GM18519 (cell line): Measurements from ENCODE around the gene CCNY.

Experiments used
- ATAC-seq: cut with Tn5 transposase; IDR thresholded peaks from one replicate; pipeline ENCODE4 v1.9.1; 2021; ENCODE audit warnings: mild to moderate bottlenecking, moderate library complexity; ENCODE audit not compliant: unreplicated experiment, low FRiP score

The CCNY gene

DNA sequence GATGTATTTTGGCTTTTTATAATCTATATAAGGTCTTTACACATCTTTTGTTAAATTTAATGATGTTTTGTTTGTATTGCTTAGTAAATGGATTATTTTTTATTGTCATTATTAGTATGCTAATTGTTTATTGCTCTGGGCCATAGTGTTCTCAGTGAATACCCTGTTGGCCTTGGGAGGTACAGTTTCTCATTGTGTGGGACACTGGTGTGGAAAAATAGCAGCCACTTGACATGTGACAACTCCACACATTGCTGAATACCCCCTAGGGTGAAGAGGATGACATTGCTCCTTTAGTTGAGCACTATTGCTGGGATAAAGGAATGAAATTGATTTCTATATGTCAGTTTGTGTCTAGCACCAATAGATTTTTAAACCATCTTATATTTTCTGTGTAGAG lies 130.9 kb downstream of the CCNY start:
- no peak for ATAC-seq

DNA sequence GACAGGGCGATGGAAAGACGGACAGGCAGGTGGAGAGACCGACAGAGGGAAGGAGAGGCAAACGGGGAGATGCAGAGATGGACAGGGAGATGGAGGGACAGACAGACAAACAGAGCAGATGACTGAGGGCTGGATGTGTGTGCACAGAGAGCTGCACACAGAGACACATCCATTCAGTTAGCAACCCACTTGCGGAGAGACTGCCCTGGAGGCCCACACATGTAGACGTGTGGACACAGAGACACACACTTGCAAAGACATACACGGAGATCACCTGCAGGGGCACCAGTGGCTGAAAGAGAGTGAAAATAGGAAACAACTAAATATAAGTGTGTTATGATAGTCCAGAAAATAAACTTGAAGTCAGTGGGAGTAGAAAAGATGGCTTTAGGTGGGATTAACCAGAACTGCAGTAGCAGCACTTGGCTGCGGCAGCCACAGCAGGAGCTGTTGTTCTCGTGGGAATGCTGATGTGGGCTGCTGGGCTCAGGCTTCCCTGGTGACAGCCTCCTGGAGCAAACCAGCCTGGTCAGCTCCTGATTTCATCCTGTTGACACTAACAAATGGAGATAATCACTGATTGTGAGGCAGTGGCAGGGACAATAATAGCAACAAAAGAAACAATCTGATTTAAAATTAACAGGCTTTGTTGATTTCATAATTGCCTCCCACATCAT lies 134.1 kb downstream of the CCNY start:
- no peak for ATAC-seq

DNA sequence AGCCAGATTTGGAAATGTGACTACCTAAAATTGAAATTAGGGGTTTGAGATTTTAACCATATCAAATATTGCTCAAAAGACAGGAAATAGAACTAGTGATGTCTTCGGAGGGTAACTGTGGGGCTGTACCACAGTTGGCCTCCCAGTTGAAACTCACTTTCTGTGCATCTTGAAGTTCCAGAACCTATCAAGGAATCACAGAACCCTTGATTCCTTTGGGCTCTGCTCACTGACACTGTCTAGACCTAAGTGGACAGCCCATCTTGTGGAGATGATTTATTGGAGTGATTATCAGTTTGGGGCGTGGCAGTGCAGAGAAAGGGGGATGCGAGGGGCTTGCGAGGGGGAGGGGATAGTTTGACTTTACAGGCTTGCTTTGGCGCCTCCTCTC lies 134.6 kb downstream of the CCNY start:
- no peak for ATAC-seq

DNA sequence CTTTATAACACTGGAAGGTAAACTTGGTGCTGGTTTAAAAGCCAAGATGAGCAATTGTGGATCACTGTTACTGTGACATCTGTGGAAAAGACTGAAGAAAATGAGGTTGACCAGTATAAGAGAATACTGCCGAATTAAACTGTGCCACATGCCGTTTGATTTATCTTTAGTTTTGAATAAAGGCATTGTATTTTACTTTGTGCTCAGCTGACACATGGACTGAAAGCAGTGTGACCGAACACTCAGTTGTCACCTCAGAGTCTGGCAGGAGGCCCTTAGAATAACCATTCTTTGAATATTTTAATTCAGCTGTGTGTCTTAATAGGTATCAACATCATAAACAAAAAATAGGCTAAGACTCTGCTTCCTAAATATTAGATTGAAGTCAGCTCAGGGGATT lies 135.1 kb downstream of the CCNY start:
- no peak for ATAC-seq

DNA sequence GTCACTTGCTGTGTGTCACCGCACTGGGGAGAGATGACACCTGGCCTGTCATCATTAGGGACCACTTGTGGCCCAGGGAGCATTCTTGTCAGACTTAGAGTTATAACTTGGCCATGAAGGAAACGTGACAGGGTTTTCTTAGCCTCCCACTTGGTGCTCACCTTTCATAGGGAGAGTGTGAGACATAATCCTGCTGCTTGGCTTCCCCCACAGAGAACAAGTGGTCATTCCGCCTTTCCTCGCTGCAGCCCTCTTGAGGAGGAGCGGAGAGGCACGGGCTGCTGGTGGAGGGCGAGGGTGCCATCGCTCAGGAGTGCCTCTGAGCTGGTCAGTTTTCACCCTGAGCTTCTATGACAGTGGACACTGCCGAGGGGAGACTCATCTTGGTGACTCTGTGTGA lies 143.8 kb downstream of the CCNY start:
- no peak for ATAC-seq

DNA sequence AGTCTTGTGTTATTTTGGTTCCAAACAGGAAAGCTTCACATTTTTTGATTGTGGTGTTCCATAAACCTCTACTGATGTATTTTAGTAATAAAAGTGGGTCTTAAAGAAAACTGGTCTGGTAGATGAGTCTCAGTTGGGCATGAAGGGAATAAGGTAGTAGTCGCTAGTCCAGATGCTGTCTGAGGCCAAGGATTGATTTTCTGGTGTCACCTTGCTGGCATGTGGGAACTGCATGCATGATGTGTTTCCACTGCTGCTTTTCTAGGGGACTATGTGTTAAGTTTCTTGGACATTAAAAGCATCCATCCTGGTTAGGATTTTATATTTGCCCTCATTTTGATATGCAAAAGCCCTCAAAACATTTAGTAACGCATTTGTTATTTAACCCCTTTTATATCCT lies 145.1 kb downstream of the CCNY start:
- no peak for ATAC-seq

DNA sequence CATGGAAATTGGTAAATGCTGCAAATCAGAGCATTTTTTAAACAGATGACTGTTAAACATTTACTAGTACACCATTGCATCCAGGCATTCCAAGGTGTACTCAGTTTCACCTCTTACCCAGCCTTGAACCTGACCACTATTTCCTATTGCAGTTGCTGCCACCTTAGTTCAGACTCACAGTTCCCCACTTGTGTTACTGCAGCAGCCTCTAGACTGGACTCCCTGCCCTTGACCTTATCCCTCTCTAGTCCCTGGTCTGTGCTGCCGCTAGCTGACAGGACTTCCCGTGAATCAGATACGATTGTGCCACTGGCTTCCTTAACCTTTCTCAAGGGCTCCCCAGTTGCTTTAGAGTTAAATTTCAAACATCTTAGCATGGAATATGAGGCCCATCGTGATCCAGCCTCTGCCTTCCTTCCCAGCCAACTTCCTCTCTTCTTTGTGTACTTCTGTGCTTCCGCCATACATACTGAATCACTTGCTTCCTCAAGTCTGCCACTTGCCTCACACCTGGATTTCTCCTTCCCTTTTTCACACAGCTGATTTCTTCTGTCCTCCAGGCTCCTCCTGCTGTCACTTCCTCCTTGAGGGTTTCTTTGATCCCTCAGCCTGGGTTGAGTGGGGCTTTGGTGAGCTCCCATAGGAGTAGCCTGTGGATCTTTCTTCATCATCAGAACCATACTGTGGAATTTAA lies 150.1 kb downstream of the CCNY start:
- ATAC-seq: no peak

DNA sequence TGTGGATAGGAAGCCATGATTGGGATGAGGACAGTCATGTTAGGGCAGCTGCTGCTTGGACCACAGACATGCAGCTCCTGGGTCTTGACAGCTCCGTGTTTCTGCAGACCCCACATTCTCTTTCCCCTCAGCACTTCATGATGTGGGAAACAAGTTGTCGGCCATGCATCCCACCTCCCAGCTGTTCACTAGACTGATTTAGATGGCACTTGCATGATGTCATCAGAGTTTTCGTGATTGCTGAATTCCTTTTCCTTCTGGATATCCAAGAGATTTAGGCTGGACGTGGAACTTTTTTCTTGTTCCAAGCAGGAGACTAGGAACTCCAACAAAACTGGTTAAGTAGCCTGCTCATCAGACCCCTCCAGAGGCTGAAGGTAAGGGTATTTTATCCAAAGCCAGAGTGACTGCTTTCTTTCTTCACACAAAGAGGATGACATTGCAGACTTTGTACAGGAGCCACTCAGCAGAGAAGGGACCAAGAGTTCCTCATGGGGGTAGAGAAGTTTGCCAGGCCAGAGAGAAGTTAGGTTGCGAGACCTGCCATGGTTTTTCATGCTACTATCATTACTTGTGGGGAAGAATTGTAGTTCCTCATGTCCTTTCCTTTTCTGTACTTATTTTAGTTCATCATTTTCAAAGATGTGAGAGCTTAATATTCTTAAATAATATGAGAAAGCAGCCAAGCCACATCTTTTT lies 151.2 kb downstream of the CCNY start:
- no peak for ATAC-seq

DNA sequence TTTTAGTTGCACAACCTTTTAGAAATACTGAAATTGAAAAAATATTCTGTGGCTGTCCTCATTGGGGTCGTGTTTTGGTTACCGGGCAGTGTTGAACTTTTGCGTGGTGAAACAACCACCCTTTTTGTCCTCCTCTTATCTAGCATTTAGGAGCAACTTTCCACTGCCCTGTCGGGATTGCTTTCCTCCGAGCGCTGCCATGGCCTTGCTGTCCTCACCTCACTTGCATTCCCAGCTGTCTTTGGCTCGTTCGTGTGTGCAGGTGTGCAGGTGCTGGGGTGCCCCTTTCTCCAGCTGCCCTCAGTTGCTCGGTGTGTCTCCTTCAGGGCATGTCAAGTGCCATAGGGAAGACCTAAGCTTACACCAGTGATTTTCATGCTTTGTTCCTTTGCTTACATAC lies 151.9 kb downstream of the CCNY start:
- no peak for ATAC-seq

DNA sequence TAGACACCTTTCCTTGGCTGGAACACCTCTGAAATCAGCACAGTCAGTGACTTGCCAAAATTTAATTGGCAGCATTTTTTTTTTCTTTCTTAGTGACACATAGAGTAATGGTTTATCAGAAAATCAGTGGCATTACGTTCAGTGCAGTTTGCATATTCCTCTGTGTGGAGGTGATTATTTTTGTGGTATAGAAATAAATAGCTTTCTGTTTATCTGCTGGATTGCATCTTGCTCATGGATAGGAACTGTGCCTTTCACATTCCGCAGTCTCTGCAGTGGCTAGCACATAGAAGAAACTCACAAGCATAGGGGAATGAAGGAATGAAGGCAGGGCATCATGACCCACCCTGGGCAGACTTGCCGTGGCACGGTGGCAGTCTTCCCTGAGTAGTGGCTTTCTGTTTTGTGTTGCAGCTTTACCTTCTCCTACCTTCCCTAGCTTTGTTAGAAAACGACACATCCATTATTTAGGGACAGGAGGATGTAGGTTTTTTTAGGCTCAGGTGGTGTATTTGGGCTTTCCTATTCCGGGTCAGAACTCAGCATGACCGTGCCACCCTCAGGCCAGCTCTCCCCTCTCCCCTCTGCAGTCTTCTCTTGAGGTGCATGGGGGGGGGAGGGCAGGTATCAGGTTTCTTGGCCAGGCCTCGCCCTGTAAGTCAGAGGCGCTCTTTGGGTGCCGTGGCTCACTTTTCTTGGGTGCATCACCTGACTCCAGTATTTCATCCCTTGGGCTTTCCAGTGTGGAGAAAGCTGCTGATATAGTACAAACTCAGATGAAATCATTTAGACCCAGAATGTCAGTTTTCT lies 156.3 kb downstream of the CCNY start:
- no peak for ATAC-seq

DNA sequence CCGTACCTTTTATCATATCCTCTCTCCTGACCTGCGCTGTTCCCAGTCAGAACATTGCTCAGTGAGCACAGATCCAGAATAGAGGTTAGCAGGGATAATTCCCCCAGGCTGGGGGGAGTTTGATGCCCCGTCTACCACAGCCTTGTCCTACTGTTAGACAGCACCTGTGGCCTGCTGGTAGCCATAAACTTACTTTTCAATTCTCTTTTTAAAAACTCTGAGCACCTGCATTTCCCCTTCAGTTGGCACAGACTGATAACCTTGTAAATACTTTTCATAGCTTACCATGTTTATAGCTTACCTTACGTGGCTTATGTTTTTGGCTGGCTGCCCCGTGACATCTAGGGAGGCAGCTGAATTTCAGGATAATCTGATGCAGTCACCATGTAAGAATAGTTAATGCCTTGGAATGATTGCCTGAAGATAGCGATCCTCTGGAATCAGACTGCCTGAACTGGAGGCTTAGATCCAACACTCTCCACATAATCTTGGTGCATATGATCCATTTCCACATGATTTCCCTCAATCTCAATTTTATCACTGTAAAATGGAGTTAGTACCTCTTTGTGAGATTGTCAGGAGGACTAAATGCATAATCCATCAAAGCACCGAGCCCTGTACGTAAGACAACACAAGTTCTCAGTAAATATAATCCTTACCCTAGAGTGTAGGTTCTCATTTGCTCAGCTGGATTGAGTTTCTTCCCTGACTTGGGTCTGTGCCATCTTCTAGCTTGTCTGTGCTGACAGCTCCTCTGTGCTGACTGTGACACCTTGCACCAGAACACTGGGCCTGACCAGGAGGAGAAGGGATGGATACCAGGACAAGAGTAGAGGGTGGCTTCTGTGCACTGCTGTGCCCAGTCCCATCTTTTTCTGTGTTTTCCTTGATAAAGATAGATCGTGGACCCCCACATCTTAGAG lies 157.1 kb downstream of the CCNY start:
- no peak for ATAC-seq

DNA sequence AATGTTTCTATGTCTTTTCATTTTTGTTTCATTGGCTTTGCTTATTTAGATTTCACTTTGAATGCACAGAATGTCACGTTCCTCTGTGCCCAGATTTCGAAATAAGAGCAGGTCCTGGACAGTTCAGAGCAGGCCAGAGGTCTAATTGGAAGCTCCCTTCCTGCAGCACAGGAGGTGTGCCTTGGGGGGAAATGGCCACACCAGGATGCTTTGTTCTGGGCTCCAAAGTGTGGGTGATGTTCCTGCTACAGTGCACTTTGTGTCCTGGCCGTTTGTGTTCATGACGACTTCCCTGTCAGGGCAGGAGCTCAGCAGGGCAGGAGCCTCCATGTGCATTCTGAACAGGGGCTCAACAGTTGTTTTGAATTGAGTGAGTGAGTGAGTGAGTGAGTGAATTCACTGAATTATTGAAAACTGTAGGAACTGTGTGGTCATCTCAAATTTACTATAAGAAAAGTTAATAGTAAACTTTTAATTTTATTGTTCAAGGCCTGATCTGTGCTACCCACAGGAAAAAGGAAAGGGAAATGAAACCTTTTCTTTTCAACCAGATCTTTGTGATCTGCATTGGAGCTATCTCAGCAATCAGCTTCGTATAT lies 159.3 kb downstream of the CCNY start:
- ATAC-seq: no peak

DNA sequence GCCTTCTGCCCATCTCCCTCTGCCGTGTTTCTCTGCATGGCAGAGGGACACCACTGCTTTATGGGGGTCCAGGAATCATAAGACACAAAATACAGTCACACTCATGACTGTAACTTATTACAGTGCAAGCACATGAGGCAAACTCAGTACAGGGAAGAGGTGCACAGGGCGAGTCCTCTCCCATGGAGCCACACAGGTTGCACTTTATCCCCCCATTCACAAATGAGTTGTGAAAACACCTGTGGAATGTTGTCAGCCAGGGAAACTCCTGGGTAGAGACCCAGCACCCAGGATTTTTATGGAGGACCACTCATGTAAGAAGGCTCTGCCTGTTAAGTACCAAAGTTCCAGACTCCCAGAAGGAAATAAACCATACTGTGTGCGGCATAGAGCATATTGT lies 161.6 kb downstream of the CCNY start:
- ATAC-seq: no peak

DNA sequence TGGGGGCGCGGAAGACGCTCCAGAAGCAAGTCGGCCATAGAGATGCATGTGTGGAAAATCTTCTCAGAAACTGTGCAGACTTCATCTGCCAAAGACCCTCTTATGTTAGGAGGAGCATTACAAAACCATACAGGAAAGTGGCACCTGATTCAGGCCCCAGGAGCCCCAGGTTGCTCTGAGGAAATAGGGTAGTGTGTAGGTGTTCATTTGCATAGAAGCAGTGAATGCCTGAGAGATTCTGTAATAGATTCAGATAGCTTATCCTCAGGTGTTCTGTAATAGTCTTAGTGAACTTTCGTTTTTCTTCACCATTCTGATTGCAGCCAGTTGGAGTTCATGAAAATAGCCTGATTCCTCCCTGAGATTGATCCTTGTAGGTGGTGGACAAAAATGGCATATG lies 162.4 kb downstream of the CCNY start:
- ATAC-seq: peak; percentile 93

DNA sequence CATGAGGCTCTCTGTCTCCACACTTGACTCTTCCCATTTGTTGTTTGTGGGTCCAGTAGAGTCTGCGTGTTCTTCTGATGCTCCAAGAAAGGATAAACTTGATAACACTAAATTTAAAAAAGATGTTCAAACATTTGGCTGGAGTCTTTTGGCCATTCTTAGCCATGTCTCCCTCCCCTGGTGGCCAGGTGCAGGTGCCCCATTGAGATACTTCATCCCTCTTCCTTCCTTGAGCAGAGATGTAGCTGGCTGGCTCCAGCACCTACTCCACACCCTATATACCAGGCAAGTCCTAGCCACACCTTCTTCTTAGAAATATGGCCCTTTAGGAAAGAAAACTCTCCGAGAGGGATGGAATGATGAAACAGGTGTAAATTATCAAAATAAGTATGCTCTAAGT lies 165.6 kb downstream of the CCNY start:
- no peak for ATAC-seq

DNA sequence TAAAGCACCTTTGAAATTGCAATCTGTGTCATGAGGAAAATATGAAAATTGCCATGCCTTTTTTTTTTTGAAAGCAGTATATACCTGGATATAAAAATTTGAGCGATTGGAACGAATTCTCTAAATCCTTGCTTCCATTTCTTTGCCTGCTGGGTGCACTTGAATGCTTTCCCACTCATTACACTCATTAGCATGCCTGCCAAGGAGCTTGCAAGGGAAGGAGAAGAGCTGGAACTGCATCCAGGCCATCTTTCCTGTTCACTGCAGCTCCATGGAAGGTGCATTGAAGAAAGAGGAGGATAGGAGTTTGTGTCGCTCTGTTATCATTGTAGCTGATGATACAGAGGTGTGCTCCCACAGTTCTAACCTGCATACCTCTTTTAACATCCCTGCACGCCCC lies 166.4 kb downstream of the CCNY start:
- no peak for ATAC-seq

DNA sequence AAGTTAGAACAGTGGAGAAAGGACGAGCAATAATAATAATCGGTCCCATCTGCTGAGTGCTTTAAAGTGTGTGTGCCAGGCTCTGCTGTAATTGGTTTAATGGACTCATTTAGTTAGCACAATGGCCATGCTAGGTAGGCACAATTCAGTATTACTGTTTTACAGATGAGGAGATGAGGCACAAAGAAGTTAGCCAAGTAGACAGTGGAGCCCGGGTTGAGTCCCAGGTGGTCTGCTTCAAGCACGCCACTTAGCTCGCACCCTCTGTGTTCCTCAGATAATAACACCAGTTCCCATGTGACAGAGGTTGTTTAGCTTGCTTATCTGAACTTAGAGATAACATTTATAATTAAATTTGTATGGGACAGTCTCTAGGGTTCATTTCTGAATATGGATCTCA lies 167.3 kb downstream of the CCNY start:
- no peak for ATAC-seq

DNA sequence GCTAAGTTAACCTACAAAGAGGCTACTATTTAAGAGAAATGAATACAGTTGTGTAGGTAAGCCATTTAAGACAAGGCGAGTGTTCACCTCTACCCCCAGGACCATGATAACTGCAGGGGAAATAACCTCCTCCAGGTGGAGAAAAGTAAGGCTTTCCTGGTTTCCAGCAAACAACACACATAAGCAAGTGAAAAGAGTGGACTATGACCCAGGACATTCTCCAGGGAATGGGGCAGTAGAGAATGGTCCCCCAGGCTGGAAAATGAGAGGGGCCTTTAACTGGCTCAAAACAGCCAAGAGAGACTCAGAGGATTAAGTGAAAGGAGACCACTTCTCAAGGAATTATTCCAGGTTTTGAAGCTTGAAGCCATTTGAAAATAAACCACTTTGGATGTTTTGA lies 167.8 kb downstream of the CCNY start:
- no peak for ATAC-seq

DNA sequence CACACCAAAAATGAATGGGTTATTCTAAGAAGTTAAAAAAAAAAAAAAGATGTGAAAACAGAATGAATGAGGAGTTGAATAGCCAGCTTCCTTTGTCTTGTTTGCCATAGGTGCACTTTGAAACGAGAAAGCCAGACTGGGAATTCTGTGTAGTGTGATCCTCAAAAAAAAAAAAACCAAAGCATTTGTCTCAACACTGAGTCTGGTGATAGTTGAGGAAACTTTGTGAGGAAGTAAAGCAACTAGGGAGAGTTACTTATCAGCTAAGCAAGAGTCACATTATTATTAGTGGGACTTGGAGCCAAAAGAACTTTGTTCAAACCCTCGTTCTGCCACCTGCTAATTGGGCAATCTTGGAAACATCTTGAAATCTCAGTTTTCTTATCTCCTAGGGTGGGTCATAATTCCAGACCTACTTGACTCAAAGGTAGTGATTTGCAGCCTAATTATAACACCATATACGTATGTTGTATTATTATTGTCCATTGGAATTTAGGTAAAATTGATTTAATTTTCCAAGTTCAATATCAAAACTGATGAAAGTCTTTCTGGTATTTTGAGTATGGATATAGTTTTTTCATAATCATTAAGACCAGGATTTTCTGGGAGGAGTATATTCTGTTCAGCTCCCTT lies 169.0 kb downstream of the CCNY start:
- ATAC-seq: no peak
